GM18951 (cell line): ENCODE results near the gene ZNF709.
A peak's percentile ranks its signal among the peaks of the same experiment; 100 is the strongest.
"Not testable (repeated sequence)": the region's sequence is repeated elsewhere in the genome, so short reads cannot be mapped to it uniquely, and the experiment has no call there.

Experiments used
- POLR2A ChIP-seq: IDR thresholded peaks from 4 replicates; pipeline ENCODE4 v1.6.1; 2011; ENCODE audit warnings: mild to moderate bottlenecking; ENCODE audit not compliant: insufficient read length, insufficient read depth; ENCODE audit errors: extremely low read depth
- in situ Hi-C: fragments of 300-500 bp; cut with MboI; formaldehyde crosslinking; loops from one replicate; pipeline ENCODE4 v1.12.0; 2022; ENCODE audit warnings: low sequenced_read_pairs, mixed read lengths, inconsistent platforms; ENCODE audit not compliant: unreplicated experiment

The ZNF709 gene

GRCh38 chr19:12484371-12485051 lies at the start of gene ZNF709:
Gene ZNF709, minus strand, starts transcription at chr19:12484816. Its CDS starts 159 bp downstream, at chr19:12484657.
- peak; percentile 78 for TF ChIP-seq POLR2A
- in situ Hi-C loops = no loop called here

- in situ Hi-C loops = no loop called here
- TF ChIP-seq POLR2A = no peak
Measured at GRCh38 chr19:12527034-12527836, 42.6 kb upstream of the ZNF709 start.

- in situ Hi-C loops = no loop called here
- TF ChIP-seq POLR2A = no peak
Measured at GRCh38 chr19:12526542-12526941, 41.9 kb upstream of the ZNF709 start.

GRCh38 chr19:12521996-12522395 lies 37.4 kb upstream of the ZNF709 start:
- no peak for TF ChIP-seq POLR2A
- in situ Hi-C loops = no loop called here

GRCh38 chr19:12513531-12514061 lies 29.0 kb upstream of the ZNF709 start:
- no peak for TF ChIP-seq POLR2A
- in situ Hi-C loops = no loop called here

- in situ Hi-C loops = no loop called here
- no peak for TF ChIP-seq POLR2A
Measured at GRCh38 chr19:12497032-12497431, 12.4 kb upstream of the ZNF709 start.

GRCh38 chr19:12496480-12496879 lies 11.9 kb upstream of the ZNF709 start:
- TF ChIP-seq POLR2A = no peak
- in situ Hi-C loops = no loop called here

GRCh38 chr19:12495002-12495802 lies 10.6 kb upstream of the ZNF709 start:
- peak; percentile 73 for TF ChIP-seq POLR2A
- in situ Hi-C loops = no loop called here

GRCh38 chr19:12494260-12494860 lies 9.7 kb upstream of the ZNF709 start:
- TF ChIP-seq POLR2A = no peak
- in situ Hi-C loops = no loop called here

GRCh38 chr19:12486265-12486783 lies 1.7 kb upstream of the ZNF709 start:
- in situ Hi-C loops = not testable (repeated sequence)

GRCh38 chr19:12485571-12485970 lies 955 bp upstream of the ZNF709 start:
- in situ Hi-C loops = no loop called here
- no peak for TF ChIP-seq POLR2A

- in situ Hi-C loops = no loop called here
- no peak for TF ChIP-seq POLR2A
Measured at GRCh38 chr19:12485052-12485416, 418 bp upstream of the ZNF709 start.

GRCh38 chr19:12484011-12484370 lies 625 bp downstream of the ZNF709 start:
- in situ Hi-C loops = no loop called here
- no peak for TF ChIP-seq POLR2A
